Prostate gland (tissue), 2 donors: ENCODE data around the gene SEMA6A. TPM values are rescaled to one million over a fixed set of nuclear protein-coding genes. Genes with fewer than 3 reads are reported as not detected.

ENCODE experiments used
- DNase-seq: peaks from one replicate; pipeline ENCODE4 v3.0.0-alpha.2; 2019; ENCODE audit warnings: low spot score
- H3K27ac ChIP-seq, 2 donors: fragments of 200-600 bp; sonication (generic); 2 replicates each; pipeline ENCODE4 v1.5.1; 2017 to 2019
- H3K27me3 ChIP-seq: fragments of 200-600 bp; sonication (generic); replicated peaks from 2 replicates; pipeline ENCODE4 v1.5.1; 2019; ENCODE audit not compliant: insufficient read depth
- H3K36me3 ChIP-seq, 2 donors: fragments of 200-600 bp; sonication (generic); 1 replicate in 1 of 2; 2 replicates in 1 of 2; pipeline versions ENCODE4 v1.5.1 to v1.8.1; 2017 to 2019
- H3K4me1 ChIP-seq: fragments of 200-600 bp; sonication (generic); replicated peaks from 2 replicates; pipeline ENCODE4 v1.5.1; 2019
- H3K4me3 ChIP-seq, 2 donors: fragments of 200-600 bp; sonication (generic); 2 replicates each; pipeline ENCODE4 v1.5.1; 2017 to 2019
- H3K9me3 ChIP-seq: fragments of 200-600 bp; sonication (generic); 2 replicates; pipeline ENCODE4 v1.5.1; 2017
- CTCF ChIP-seq, 4 experiments: fragments of 200-600 bp in 2 of 4; fragments of 450-650 bp in 2 of 4; sonication (generic) in 2 of 4; IDR thresholded peaks; 1 replicate in 3 of 4; 2 replicates in 1 of 4; pipeline ENCODE4 v1.5.1; 2016 to 2019; ENCODE audit warnings: antibody characterized with exemption in 4 of 4, mild to moderate bottlenecking in 2 of 4, moderate library complexity in 2 of 4
- POLR2A ChIP-seq: fragments of 450-650 bp; IDR thresholded peaks from one replicate; pipeline ENCODE4 v1.6.1; 2016; ENCODE audit warnings: antibody characterized with exemption, mild to moderate bottlenecking
- POLR2AphosphoS5 ChIP-seq: sonication (generic); formaldehyde crosslinking; IDR thresholded peaks from one replicate; pipeline ENCODE4 v1.6.1; 2017; ENCODE audit warnings: antibody characterized with exemption
- WGBS: methylation state at CpG from one replicate; pipeline ENCODE4 v1.1.5; 2018; 5-methylcytosine and 5-hydroxymethylcytosine counted together
- intact Hi-C: fragments of 100-400 bp; cut with DNase I; formaldehyde crosslinking; loops from one replicate; pipeline ENCODE4 v1.14.2; 2022
- total RNA-seq, 2 donors: library from RNA; depleted of rRNA; stranded (reverse); fragments of >200 nt; gene quantifications; one replicate each; pipeline ENCODE4 v1.1.0, GENCODE V29; 2016

The SEMA6A gene
- total RNA-seq, 2 donors from 2014 or later: 12.8 to 57.1 TPM

- Histone ChIP-seq H3K36me3 (no peaks in the 10 kb centered on the region), H3K27ac (no peak overlapping the region), H3K4me3 (no peak overlapping the region), H3K9me3 (no peaks in the 10 kb centered on the region), H3K27me3 (no peaks in the 10 kb centered on the region), H3K4me1 (no peaks in the 10 kb centered on the region)
- WGBS: 93% methylated on average over 2 of the region's 2 CpGs
- no peak for DNase-seq
- no peak for TF ChIP-seq CTCF (IDR thresholded peaks at IDR 0.05)
- no peak for TF ChIP-seq POLR2AphosphoS5
- no peak for TF ChIP-seq POLR2A
- intact Hi-C loops: no loop called here
Observed at GRCh38 chr5:116534964-116535651, 39.5 kb downstream of the SEMA6A start.

GRCh38 chr5:116532762-116533525, 41.7 kb downstream of the SEMA6A start:
- DNase-seq: no peak
- Histone ChIP-seq H3K9me3 (no peaks in the 10 kb centered on the region), H3K27ac (no peak overlapping the region), H3K4me1 (no peaks in the 10 kb centered on the region), H3K36me3 (no peaks in the 10 kb centered on the region), H3K4me3 (no peak overlapping the region), H3K27me3 (no peaks in the 10 kb centered on the region)
- intact Hi-C loops: no loop called here
- WGBS: 5% methylated on average over 3 of the region's 3 CpGs
- TF ChIP-seq CTCF (IDR thresholded peaks at IDR 0.05): no peak
- TF ChIP-seq POLR2A: no peak
- TF ChIP-seq POLR2AphosphoS5: peak; percentile 7

DNA sequence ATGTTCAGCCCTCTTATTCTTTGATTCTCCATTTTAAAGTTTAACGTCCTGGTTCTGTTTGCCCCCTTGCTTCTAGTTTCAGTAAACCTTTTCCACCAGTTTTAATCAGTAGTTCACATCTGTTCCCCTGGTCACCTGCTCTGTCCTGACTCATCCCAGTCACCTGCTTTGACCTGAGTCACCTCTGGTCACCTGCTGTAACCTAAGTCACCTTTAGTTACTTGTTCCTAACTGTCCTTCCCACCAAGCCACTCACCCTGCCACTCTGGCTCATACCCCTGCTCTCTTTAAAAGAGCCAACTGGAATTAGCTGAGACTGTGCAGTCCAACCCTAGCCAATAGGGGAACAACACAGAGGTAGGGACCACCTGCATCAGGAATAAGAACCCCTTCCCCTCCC, 43.0 kb downstream of the SEMA6A start:
- no peak for TF ChIP-seq POLR2A
- TF ChIP-seq POLR2AphosphoS5: no peak
- no peak for TF ChIP-seq CTCF (IDR thresholded peaks at IDR 0.05)
- DNase-seq: no peak
- H3K27me3 ChIP-seq: no peaks in the 10 kb centered on the region
- H3K4me3 ChIP-seq: no peak overlapping the region
- intact Hi-C loops: no loop called here
- no peaks in the 10 kb centered on the region for H3K36me3 ChIP-seq
- WGBS: 85% methylated on average over 1 of the region's 1 CpG
- H3K4me1 ChIP-seq: no peaks in the 10 kb centered on the region
- no peak overlapping the region for H3K27ac ChIP-seq
- no peaks in the 10 kb centered on the region for H3K9me3 ChIP-seq

- H3K27me3 ChIP-seq: no peaks in the 10 kb centered on the region
- H3K27ac ChIP-seq: no peak overlapping the region
- 89% methylated on average over 5 of the region's 5 CpGs for WGBS
- no peaks in the 10 kb centered on the region for H3K4me1 ChIP-seq
- intact Hi-C loops: no loop called here
- no peak overlapping the region for H3K4me3 ChIP-seq
- TF ChIP-seq POLR2A (no peak), POLR2AphosphoS5 (no peak), CTCF (IDR thresholded peaks at IDR 0.05) (no peak)
- no peaks in the 10 kb centered on the region for H3K9me3 ChIP-seq
- H3K36me3 ChIP-seq: no peaks in the 10 kb centered on the region
- DNase-seq: no peak
Observed at GRCh38 chr5:116531117-116531516, 43.5 kb downstream of the SEMA6A start.
